Osteoblast (primary cell): ENCODE results near the gene HPD. TPM values are rescaled to one million over a fixed set of nuclear protein-coding genes. Genes with fewer than 3 reads are reported as not detected.

Source experiments
- DNase-seq: peaks from one replicate; pipeline ENCODE4 v3.0.0; 2011; ENCODE audit warnings: low spot score, mixed read lengths; ENCODE audit not compliant: insufficient read length; ENCODE audit errors: missing footprints
- H2AFZ ChIP-seq: 2 replicates; pipeline ENCODE4 v1.6.0; 2011; ENCODE audit warnings: mild to moderate bottlenecking, low read length
- H3K27ac ChIP-seq: 2 replicates; pipeline ENCODE4 v1.5.1; 2011; ENCODE audit warnings: mild to moderate bottlenecking, low read depth, low read length, moderate library complexity
- H3K27me3 ChIP-seq: 2 replicates; pipeline ENCODE4 v1.6.0; 2012; ENCODE audit warnings: mild to moderate bottlenecking, control low read depth, inconsistent platforms, low read length, moderate library complexity; ENCODE audit not compliant: insufficient read depth
- H3K36me3 ChIP-seq: 2 replicates; pipeline ENCODE4 v1.5.1; 2011; ENCODE audit warnings: mild to moderate bottlenecking, low read length, control low read depth, moderate library complexity; ENCODE audit not compliant: insufficient read depth
- H3K4me1 ChIP-seq: 2 replicates; pipeline ENCODE4 v1.5.1; 2011; ENCODE audit warnings: mild to moderate bottlenecking, low read length, control low read depth, moderate library complexity; ENCODE audit not compliant: insufficient read depth
- H3K4me2 ChIP-seq: 2 replicates; pipeline ENCODE4 v1.6.0; 2011; ENCODE audit warnings: mild to moderate bottlenecking, low read length; ENCODE audit not compliant: insufficient read depth
- H3K4me3 ChIP-seq: fragments of 200-600 bp; sonication (generic); 3 replicates; pipeline ENCODE4 v1.5.1; 2012; ENCODE audit warnings: mild to moderate bottlenecking, low read length, inconsistent platforms; ENCODE audit not compliant: insufficient read depth
- H3K79me2 ChIP-seq: 2 replicates; pipeline ENCODE4 v1.6.0; 2012; ENCODE audit warnings: mild to moderate bottlenecking, low read length, control low read depth, inconsistent platforms; ENCODE audit not compliant: insufficient read depth
- H3K9me3 ChIP-seq: 2 replicates; pipeline ENCODE4 v1.5.1; 2011; ENCODE audit warnings: low read depth, low read length, control low read depth
- H4K20me1 ChIP-seq: 2 replicates; pipeline ENCODE4 v1.6.0; 2012; ENCODE audit warnings: mild to moderate bottlenecking, low read length, control low read depth; ENCODE audit not compliant: insufficient read depth
- CTCF ChIP-seq: IDR thresholded peaks from 2 replicates; pipeline ENCODE4 v1.5.1; 2011; ENCODE audit warnings: mild to moderate bottlenecking, low read depth, low read length, moderate library complexity; ENCODE audit errors: extremely low read depth
- total RNA-seq: library from RNA; depleted of rRNA; stranded (reverse); fragments of >200 nt; gene quantifications from 2 replicates; pipeline ENCODE4 v1.2.3, GENCODE V29; 2012

The HPD gene
- total RNA-seq, 1 donor, result under 0.01 TPM

GRCh38 chr12:121806546-121807423 lies 51.9 kb downstream of the HPD start:
- Histone ChIP-seq H3K4me2 (peak overlapping the region; percentile 99), H3K79me2 (peaks cover 81% of the 10 kb centered on the region), H3K36me3 (peaks cover 40% of the 10 kb centered on the region), H4K20me1 (peaks cover 43% of the 10 kb centered on the region), H3K27me3 (no peaks in the 10 kb centered on the region), H3K4me1 (peaks cover 39% of the 10 kb centered on the region), H3K27ac (peak overlapping the region; percentile 56), H2AFZ (no peak overlapping the region), H3K4me3 (peak overlapping the region; percentile 86), H3K9me3 (no peaks in the 10 kb centered on the region)
- TF ChIP-seq CTCF, result no peak
- DNase-seq, result peak; percentile 96

- H3K9me3 ChIP-seq, result no peaks in the 10 kb centered on the region
- no peaks in the 10 kb centered on the region for H3K27me3 ChIP-seq
- DNase-seq, result no peak
- H3K79me2 ChIP-seq, result peaks cover 80% of the 10 kb centered on the region
- no peak for TF ChIP-seq CTCF
- peak overlapping the region; percentile 56 for H3K27ac ChIP-seq
- peaks cover 36% of the 10 kb centered on the region for H4K20me1 ChIP-seq
- H2AFZ ChIP-seq, result no peak overlapping the region
- peak overlapping the region; percentile 99 for H3K4me2 ChIP-seq
- peaks cover 39% of the 10 kb centered on the region for H3K4me1 ChIP-seq
- peak overlapping the region; percentile 86 for H3K4me3 ChIP-seq
- H3K36me3 ChIP-seq, result peaks cover 37% of the 10 kb centered on the region
Measured at GRCh38 chr12:121806009-121806545, 52.6 kb downstream of the HPD start.

GRCh38 chr12:121805171-121806008 lies 53.3 kb downstream of the HPD start:
- peak overlapping the region; percentile 56 for H3K27ac ChIP-seq
- H3K4me3 ChIP-seq, result peak overlapping the region; percentile 86
- no peak for TF ChIP-seq CTCF

More at GRCh38 chr12:121805171-121806008, 53.3 kb downstream of the HPD start:
- Histone ChIP-seq H3K4me2 (peak overlapping the region; percentile 99), H3K79me2 (peaks cover 75% of the 10 kb centered on the region), H3K4me1 (peaks cover 36% of the 10 kb centered on the region), H4K20me1 (peaks cover 29% of the 10 kb centered on the region), H3K27me3 (no peaks in the 10 kb centered on the region), H3K9me3 (no peaks in the 10 kb centered on the region), H3K36me3 (peaks cover 30% of the 10 kb centered on the region), H2AFZ (no peak overlapping the region)
- DNase-seq, result peak; percentile 93
